NCI-H2081 (cell line): ENCODE measurements around the gene CDK13.

Experiments
- DNase-seq, 2 experiments: peaks; one replicate each; lab custom pipeline; 2025; lab: John Stamatoyannopoulos, UW

The CDK13 gene

DNA sequence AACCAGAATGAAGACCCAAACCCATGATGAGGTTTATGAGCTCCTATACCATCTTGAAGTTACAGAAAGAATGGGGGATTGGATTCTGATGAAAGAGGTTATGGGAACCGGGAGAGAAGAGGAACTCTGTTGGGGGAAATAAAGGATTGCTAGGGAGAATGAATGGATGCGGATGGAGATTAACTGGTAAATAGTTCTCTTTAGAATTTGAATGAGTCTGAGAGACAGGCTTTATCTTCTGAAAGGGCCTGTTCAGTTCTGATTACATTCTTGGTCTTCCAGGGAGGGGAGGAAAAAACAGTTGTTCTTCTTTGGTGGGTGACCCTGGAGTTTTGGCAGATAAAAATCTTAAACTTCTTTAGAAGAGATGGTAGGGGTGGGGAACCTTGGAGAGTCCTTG, 198.6 kb downstream of the CDK13 start:
- no peak for DNase-seq
